Vagina (tissue), 2 donors: ENCODE results near the gene RBP7.
"Not testable (repeated sequence)": the region's sequence is repeated elsewhere in the genome, so short reads cannot be mapped to it uniquely, and the experiment has no call there.

Experiments used
- POLR2AphosphoS5 ChIP-seq, 2 donors: sonication (generic); formaldehyde crosslinking; IDR thresholded peaks; one replicate each; pipeline ENCODE4 v1.9.0; 2017; ENCODE audit warnings: antibody characterized with exemption in 2 of 2, mild to moderate bottlenecking in 2 of 2, low read depth in 1 of 2; ENCODE audit not compliant: insufficient read depth in 1 of 2
- TF ChIP-seq, protein P1 (sequence below), 3 experiments: fragments of 450-650 bp in 2 of 3; fragments of 200-600 bp in 1 of 3; sonication (generic) in 1 of 3; IDR thresholded peaks; one replicate each; pipeline ENCODE4 v1.5.1; 2017 to 2019; ENCODE audit warnings: antibody characterized with exemption in 3 of 3, mild to moderate bottlenecking in 2 of 3, moderate library complexity in 2 of 3

- not testable (repeated sequence) for TF ChIP-seq POLR2AphosphoS5 (IDR thresholded peaks at IDR 0.05; ENCODE audit: insufficient read depth in 1 of 2, low read depth in 1 of 2)
- TF ChIP-seq, protein P1, sequence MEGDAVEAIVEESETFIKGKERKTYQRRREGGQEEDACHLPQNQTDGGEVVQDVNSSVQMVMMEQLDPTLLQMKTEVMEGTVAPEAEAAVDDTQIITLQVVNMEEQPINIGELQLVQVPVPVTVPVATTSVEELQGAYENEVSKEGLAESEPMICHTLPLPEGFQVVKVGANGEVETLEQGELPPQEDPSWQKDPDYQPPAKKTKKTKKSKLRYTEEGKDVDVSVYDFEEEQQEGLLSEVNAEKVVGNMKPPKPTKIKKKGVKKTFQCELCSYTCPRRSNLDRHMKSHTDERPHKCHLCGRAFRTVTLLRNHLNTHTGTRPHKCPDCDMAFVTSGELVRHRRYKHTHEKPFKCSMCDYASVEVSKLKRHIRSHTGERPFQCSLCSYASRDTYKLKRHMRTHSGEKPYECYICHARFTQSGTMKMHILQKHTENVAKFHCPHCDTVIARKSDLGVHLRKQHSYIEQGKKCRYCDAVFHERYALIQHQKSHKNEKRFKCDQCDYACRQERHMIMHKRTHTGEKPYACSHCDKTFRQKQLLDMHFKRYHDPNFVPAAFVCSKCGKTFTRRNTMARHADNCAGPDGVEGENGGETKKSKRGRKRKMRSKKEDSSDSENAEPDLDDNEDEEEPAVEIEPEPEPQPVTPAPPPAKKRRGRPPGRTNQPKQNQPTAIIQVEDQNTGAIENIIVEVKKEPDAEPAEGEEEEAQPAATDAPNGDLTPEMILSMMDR (IDR thresholded peaks at IDR 0.05) = not testable (repeated sequence)
These were observed 8.2 kb downstream of the RBP7 start for GRCh38 chr1:10005248-10005647.
